ENCODE measurements around the gene UNC80. TPM values are rescaled to one million over a fixed set of nuclear protein-coding genes. Genes with fewer than 3 reads are reported as not detected.
A peak's percentile ranks its signal among the peaks of the same experiment; 100 is the strongest.

Gene UNC80
- polyA plus RNA-seq, 3 donors from 2014 or later, result not detected

- H3K27me3 Mint-ChIP-seq (ENCODE audit: low read depth in 3 of 3), result peaks cover 0 to 8% (median 5%) of the 10 kb centered on the region in 3 donors
- no peak for DNase-seq
- peaks cover 0 to 3% (median 0%) of the 10 kb centered on the region in 6 donors for H3K9me3 Mint-ChIP-seq
- no peaks in the 10 kb centered on the region for H3K36me3 Mint-ChIP-seq
- no peak overlapping the region for H3K4me3 Mint-ChIP-seq
- H3K27ac Mint-ChIP-seq, result no peak overlapping the region
- H3K4me1 Mint-ChIP-seq, result no peaks in the 10 kb centered on the region
Measured at GRCh38 chr2:209942426-209942825, 170.8 kb downstream of the UNC80 start.

DNA sequence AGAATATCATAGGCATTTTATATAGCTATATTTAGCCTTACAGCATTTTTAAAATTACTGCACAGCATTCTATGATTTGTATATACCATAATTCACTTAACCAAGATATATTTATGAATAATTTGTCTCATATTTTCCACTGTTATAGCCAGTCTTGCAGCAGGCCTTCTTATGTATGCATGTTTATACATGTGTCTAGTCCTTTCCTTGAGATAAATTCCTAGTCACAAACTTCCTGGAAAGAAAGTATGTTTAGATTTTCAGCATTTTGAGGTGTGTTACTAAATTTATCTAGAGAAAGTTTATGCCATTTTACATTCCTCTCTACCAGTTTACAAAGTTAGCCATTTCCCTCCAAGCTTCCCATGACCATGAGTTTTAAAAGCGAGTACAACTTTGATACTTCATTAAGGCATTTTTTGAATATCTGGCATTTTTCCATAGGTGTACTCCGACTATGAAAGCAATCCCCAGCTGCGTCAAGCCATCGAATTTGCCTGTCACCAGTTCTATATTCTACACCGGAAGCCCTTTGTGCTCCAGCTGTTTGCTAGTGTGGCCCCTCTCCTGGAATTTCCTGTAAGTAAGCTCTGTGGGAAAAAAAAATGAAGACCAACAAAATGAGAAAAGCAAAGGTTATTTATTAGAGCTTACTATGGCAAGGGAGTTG lies 171.4 kb downstream of the UNC80 start:
- Mint-ChIP-seq H3K4me1 (no peaks in the 10 kb centered on the region), H3K36me3 (no peaks in the 10 kb centered on the region), H3K27me3 (ENCODE audit: low read depth in 3 of 3) (peaks cover 0 to 8% (median 5%) of the 10 kb centered on the region in 3 donors), H3K4me3 (no peak overlapping the region), H3K9me3 (peaks cover 0 to 3% (median 0%) of the 10 kb centered on the region in 6 donors), H3K27ac (no peak overlapping the region)
- no peak for DNase-seq

DNA sequence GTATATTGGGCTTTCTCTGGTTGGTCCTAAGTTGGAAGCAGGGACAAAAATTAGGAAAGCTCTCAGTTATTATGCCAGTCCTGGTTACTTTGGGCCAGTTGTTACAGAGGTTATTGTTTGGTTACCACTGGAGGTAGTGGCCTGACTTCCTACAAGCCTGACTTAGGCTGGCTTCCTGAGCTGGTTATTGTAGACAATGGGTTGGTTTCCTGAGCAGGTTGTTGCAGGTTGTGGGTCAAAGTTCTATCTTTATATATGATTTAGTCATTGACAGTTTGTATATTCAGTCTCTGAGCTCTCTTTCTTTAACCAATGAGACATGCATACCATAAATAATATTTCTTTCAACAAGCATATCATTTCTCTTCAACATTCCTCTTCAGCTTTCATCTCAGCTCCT lies 172.1 kb downstream of the UNC80 start:
- Mint-ChIP-seq H3K27me3 (ENCODE audit: low read depth in 3 of 3) (peaks cover 0 to 8% (median 5%) of the 10 kb centered on the region in 3 donors), H3K4me3 (no peak overlapping the region), H3K27ac (no peak overlapping the region), H3K36me3 (no peaks in the 10 kb centered on the region), H3K4me1 (no peaks in the 10 kb centered on the region), H3K9me3 (peaks cover 0 to 3% (median 0%) of the 10 kb centered on the region in 6 donors)
- DNase-seq, result no peak

DNA sequence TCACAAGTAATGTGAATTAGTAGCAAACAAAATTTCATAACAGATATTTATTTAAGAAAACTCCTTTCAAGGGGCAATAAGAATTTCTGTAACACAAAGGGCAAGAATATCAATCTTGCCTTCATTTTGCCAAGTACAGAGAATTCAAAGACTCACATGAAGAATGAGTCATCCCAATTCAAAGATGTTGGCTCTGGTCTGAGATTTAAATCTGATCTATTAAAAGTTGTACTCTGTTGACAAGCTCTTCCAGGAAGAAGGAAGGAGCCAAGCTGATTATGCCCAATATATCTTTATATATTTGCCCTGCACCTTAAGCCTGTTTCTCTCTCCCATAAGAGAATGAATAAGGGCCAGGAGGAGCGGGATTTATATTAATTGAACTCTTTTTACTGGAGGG lies 174.9 kb downstream of the UNC80 start:
- Mint-ChIP-seq H3K36me3 (no peaks in the 10 kb centered on the region), H3K4me3 (no peak overlapping the region), H3K4me1 (no peaks in the 10 kb centered on the region), H3K9me3 (peaks cover 0 to 2% (median 0%) of the 10 kb centered on the region in 6 donors), H3K27ac (no peak overlapping the region), H3K27me3 (ENCODE audit: low read depth in 3 of 3) (peaks cover 0 to 8% (median 5%) of the 10 kb centered on the region in 3 donors)
- no peak for DNase-seq

DNA sequence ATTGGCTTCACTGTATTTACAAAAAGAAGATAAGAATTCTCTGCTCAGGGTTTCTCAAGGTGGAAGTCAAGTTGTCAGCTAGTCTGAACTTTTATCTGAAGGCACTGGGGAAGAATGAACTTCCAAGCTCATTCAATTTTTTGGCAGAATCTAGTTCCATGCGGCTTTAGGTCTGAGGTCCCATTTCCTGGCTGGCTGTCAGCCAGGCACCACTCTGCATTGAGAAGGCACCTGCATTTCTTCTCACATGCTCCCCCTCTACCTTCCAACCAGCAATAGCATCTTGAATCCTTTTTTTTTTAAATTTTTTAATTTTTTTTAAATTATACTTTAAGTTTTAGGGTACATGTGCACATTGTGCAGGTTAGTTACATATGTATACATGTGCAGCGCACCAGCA lies 184.6 kb downstream of the UNC80 start:
- Mint-ChIP-seq H3K27me3 (ENCODE audit: low read depth in 3 of 3) (peaks cover 5 to 8% (median 7%) of the 10 kb centered on the region in 3 donors), H3K4me3 (no peak overlapping the region), H3K36me3 (no peaks in the 10 kb centered on the region), H3K27ac (no peak overlapping the region), H3K4me1 (no peaks in the 10 kb centered on the region), H3K9me3 (no peaks in the 10 kb centered on the region)
- no peak for DNase-seq

DNA sequence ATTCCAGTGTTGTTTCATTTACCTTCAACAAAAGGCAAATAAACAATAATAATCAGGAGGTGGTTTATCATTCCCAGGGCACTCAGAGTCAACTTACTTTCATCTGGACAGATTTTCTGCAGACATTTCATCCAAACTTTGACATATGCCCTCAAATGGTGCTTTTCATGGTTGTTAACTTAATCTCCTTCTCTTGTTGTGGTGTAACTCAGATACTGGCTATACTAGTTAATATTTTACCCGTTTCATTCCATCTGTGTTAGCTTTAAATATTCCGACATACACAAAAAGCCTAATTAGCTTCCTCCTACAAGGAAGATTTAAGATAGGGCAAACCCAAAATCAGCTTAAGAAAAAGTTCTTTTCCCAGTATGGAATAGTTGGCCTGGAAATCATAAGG lies 186.4 kb downstream of the UNC80 start:
- Mint-ChIP-seq H3K36me3 (no peaks in the 10 kb centered on the region), H3K4me1 (no peaks in the 10 kb centered on the region), H3K9me3 (no peaks in the 10 kb centered on the region), H3K27ac (no peak overlapping the region), H3K4me3 (no peak overlapping the region), H3K27me3 (ENCODE audit: low read depth in 3 of 3) (peaks cover 5 to 8% (median 7%) of the 10 kb centered on the region in 3 donors)
- DNase-seq, result no peak

GRCh38 chr2:209960045-209960444 lies 188.4 kb downstream of the UNC80 start:
- Mint-ChIP-seq H3K36me3 (no peaks in the 10 kb centered on the region), H3K27ac (no peak overlapping the region), H3K4me3 (no peak overlapping the region), H3K4me1 (no peaks in the 10 kb centered on the region), H3K9me3 (no peaks in the 10 kb centered on the region), H3K27me3 (ENCODE audit: low read depth in 3 of 3) (peaks cover 3 to 4% (median 4%) of the 10 kb centered on the region in 3 donors)
- no peak for DNase-seq

DNA sequence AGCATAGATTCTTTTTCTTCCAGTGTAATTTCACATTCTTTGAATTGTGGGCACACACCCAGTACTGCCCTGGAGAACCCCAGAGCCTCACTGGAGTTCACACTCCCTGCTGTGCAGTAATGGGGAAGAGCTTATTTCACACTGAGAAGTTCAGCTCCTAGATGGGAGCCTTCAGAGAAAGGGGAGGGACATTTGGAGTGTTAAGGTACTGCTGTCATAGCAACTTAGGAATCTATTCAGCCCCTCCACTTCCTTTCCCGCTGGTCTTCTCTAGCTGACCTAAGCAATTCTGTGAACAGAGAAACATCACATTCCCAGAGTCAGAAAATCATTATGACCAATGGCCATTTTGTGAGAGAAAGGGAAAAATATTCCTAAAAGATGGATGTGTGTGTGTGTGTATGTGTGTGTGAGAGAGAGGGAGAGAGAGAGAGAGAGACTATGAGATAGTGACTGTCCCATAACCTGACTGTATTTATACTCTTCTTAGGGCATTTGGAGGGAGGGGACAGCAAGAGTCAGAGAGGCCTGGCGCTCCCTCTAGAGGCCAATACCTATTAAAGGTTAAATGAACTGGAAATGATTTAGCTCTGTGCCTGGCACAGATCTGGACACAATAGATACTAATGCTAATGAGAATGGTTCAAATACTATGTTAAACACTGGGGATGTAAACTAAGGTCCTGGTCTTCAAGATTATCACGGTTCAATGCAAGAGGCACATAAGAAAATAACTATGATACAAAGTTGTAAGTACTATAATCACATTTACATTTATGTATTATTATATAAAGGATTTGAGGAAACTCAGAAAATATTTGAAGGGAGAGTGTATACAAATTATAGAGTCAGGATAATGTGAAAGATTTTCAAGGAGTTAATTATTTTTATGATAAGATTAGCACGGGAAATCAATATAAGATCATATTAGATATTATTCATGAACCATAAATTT lies 189.3 kb downstream of the UNC80 start:
- Mint-ChIP-seq H3K9me3 (no peaks in the 10 kb centered on the region), H3K36me3 (no peaks in the 10 kb centered on the region), H3K4me3 (no peak overlapping the region), H3K27me3 (ENCODE audit: low read depth in 3 of 3) (peaks cover 2 to 4% (median 2%) of the 10 kb centered on the region in 3 donors), H3K27ac (no peak overlapping the region), H3K4me1 (no peaks in the 10 kb centered on the region)
- peak in 2 of 3 donors; percentile 2 to 5 for DNase-seq

GRCh38 chr2:209965723-209966122 lies 194.1 kb downstream of the UNC80 start:
- no peaks in the 10 kb centered on the region for H3K9me3 Mint-ChIP-seq
- peaks cover 2 to 4% (median 3%) of the 10 kb centered on the region in 3 donors for H3K27me3 Mint-ChIP-seq (ENCODE audit: low read depth in 3 of 3)
- no peak overlapping the region for H3K4me3 Mint-ChIP-seq
- H3K4me1 Mint-ChIP-seq, result no peaks in the 10 kb centered on the region
- no peaks in the 10 kb centered on the region for H3K36me3 Mint-ChIP-seq
- no peak for DNase-seq
- no peak overlapping the region for H3K27ac Mint-ChIP-seq

- H3K27ac Mint-ChIP-seq, result no peak overlapping the region
- H3K4me1 Mint-ChIP-seq, result no peaks in the 10 kb centered on the region
- no peak for DNase-seq
- H3K36me3 Mint-ChIP-seq, result no peaks in the 10 kb centered on the region
- H3K9me3 Mint-ChIP-seq, result no peaks in the 10 kb centered on the region
- peaks cover 0 to 4% (median 2%) of the 10 kb centered on the region in 3 donors for H3K27me3 Mint-ChIP-seq (ENCODE audit: low read depth in 3 of 3)
- H3K4me3 Mint-ChIP-seq, result no peak overlapping the region
Measured at GRCh38 chr2:209969692-209970091, 198.1 kb downstream of the UNC80 start.

- Mint-ChIP-seq H3K27ac (no peak overlapping the region), H3K27me3 (ENCODE audit: low read depth in 3 of 3) (peaks cover 0 to 2% (median 2%) of the 10 kb centered on the region in 3 donors), H3K4me3 (no peak overlapping the region)
Measured at GRCh38 chr2:209970271-209970670, 198.6 kb downstream of the UNC80 start.

GRCh38 chr2:209970711-209971110 lies 199.1 kb downstream of the UNC80 start:
- Mint-ChIP-seq H3K9me3 (no peaks in the 10 kb centered on the region), H3K27me3 (ENCODE audit: low read depth in 3 of 3) (peaks cover 0 to 2% (median 2%) of the 10 kb centered on the region in 3 donors), H3K27ac (no peak overlapping the region), H3K4me1 (no peaks in the 10 kb centered on the region), H3K36me3 (no peaks in the 10 kb centered on the region), H3K4me3 (no peak overlapping the region)
- DNase-seq, result no peak

More at GRCh38 chr2:209970271-209970670, 198.6 kb downstream of the UNC80 start:
- no peak for DNase-seq
- H3K36me3 Mint-ChIP-seq, result no peaks in the 10 kb centered on the region
- H3K4me1 Mint-ChIP-seq, result no peaks in the 10 kb centered on the region
- no peaks in the 10 kb centered on the region for H3K9me3 Mint-ChIP-seq

DNA sequence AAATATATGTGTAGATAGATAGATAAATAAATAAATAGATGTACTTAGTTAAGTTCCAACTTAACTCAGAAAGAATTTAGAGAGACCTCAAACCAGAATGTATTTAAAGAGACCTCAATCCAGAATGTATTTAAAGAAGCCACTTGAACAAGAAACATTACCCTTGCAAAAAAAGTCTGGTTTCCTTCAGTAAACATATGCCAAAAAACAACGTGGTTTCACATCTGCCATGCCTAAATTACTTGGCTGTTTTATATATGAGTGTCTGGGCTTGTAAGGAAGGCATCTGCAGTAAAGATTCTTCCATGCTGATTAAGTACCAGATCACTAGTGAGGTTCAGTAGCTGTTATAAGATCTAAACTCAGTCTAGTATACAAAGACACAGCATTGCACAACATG lies 201.7 kb downstream of the UNC80 start:
- Mint-ChIP-seq H3K4me3 (no peak overlapping the region), H3K9me3 (no peaks in the 10 kb centered on the region), H3K27ac (no peak overlapping the region), H3K36me3 (no peaks in the 10 kb centered on the region), H3K27me3 (ENCODE audit: low read depth in 3 of 3) (peaks cover 0 to 2% (median 0%) of the 10 kb centered on the region in 3 donors), H3K4me1 (peaks cover 3 to 4% of the 10 kb centered on the region in 2 donors)
- DNase-seq, result no peak

DNA sequence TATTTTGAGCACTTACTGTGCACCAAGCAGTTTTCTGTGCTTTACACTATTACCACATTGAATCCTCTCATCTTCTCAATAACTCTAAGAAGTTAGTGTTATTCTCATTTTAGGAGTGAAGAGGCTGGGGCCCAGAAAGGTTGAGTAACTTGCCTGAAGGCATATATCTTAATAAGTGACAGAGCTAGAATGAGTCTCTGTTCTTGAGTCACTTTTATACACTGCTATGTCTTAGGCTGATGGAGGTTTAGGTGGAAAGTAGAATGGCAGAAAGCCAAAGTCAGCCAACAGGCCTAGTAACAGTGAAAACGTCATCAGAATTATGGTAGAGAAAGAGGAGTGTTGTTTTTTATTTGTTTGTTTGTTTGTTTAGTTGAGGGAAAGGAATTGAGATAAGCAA lies 202.9 kb downstream of the UNC80 start:
- Mint-ChIP-seq H3K4me3 (no peak overlapping the region), H3K36me3 (no peaks in the 10 kb centered on the region), H3K4me1 (peaks cover 3 to 4% of the 10 kb centered on the region in 2 donors), H3K27ac (no peak overlapping the region), H3K9me3 (no peaks in the 10 kb centered on the region), H3K27me3 (ENCODE audit: low read depth in 3 of 3) (peaks cover 0 to 2% (median under 1%) of the 10 kb centered on the region in 3 donors)
- no peak for DNase-seq

All from immature natural killer cell (primary cell).